ENCODE results near the gene CAPN10.
"Not testable (repeated sequence)": the region's sequence is repeated elsewhere in the genome, so short reads cannot be mapped to it uniquely, and the experiment has no call there.

CAPN10 gene

DNA sequence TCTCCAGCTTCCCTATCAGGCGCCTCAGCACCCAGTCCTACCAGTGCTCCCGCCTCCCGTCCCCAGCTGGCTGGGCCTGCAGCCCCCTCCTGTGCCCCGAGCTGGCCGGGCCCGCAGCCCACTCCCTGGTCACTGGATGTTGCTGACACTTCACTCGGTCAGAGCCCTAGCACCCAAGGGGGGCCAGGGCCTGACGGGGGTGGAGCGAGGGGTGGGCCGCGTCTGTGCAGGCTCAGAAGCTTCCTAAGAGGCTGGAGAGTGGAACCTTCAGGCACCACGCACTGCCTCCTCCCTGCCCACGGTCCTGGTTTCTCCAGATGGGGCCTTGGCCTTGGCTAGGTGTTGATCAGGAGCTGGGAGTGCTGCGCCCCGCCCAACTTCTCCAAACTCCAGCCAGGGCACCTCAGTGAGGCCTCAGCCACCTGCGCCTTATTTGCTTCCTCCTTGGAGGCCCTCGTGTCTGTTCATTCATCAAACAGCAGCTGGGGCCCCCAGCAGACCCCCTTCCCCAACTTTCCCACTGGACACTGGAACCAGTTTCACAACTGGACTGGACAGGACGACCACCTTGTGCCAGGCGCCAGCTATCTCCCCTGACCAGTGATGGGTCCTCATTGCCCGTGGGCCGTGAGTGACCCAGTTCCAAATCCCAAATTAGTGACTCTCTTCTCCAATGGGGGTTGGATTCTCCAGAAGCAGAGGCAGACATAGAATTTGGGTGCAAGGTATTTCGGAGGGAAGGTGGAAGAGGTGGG is 16.7 kb downstream of the CAPN10 start:
- peak; percentile 27 for DNase-seq (ENCODE audit: low spot score)

DNA sequence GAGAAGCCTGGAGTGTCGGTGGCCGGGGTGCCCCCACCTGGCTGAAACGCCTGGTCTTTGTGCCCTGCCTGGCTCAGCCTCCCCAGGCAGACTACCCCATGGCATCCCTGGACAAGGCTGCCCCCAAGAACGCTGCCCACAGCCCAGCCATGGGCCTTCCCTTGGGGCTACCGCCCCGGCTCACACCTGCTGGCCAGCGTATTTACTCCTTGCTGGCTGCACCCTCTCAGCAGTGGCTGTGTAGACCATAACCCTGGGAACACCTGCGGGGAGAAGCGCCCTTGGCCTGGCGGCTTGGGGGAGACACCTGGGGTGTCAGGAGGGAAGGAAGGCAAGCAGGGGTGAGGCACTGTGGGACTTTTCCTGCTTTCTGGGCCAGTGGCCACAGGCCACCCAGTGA is 17.3 kb downstream of the CAPN10 start:
- peak; percentile 24 for DNase-seq (ENCODE audit: low spot score)

DNA sequence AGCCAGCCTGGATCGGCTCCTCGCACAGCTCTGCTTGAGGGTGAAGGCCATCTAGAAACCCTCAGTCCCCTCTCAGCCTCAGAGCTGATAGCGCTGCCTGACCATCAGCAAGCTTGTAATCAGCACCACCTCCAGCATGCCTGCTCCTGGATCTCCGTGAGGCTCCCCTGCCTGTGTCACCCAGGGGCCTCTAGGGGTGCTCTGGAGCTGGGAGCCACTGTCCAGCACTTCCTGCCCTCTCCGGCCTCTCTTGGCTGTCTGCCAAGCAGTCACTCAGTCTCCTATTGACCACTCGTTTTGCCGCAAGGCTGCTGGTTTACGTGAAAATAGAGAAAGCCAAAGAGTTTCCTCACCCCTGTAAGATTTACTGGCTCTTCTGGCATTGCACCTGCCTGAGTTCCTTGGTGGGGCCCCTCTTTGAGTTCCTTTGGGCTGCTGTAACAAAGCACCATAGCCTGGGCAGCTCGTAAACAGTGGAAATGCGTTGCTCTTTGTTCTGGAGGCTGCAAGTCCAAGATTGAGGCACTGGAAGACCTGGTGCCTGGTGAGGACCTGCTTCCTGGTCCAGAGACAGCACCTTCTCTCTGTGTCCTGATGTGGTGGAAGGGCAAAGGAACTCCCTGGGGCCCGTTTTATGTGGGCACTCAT is 17.9 kb downstream of the CAPN10 start:
- peak; percentile 49 for DNase-seq (ENCODE audit: low spot score)

DNA sequence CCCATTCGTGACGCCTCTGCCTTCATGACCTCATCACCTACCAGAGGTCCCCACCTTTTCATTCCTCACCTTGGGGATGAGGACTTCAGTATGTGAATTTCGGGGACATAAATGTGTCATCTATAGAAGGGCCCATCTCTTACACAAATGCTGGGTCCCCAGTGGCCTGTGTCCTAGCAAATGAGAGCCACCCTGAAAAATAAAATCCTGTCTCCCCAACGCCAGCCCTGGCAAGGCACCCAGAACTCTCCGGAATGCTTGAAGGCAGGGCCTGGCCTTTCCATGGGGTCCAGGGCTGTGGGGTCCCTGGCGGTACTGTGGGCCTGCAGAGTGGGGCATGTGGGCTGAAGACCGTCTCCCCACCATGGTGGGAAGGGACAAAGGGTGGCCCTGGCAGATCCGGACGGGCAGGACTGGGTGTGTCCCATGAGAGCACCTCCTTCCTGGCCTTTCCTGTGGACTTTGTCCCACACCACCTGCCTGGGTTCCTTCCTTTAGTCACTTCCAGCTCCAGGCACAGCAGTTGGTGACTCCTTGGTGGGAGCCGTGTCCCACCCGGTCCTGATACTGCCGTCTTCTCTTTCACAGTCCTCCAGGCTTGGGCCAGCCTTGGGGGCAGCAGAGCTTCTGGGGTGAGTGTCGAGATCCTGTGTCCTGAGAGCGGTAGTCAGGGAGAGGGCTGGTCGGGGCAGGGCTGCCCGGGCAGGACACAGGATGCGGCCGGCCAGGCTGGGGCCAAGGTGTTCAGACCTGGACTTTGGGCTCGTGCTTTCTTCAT is 18.6 kb downstream of the CAPN10 start:
- peak; percentile 22 for DNase-seq (ENCODE audit: low spot score)

DNA sequence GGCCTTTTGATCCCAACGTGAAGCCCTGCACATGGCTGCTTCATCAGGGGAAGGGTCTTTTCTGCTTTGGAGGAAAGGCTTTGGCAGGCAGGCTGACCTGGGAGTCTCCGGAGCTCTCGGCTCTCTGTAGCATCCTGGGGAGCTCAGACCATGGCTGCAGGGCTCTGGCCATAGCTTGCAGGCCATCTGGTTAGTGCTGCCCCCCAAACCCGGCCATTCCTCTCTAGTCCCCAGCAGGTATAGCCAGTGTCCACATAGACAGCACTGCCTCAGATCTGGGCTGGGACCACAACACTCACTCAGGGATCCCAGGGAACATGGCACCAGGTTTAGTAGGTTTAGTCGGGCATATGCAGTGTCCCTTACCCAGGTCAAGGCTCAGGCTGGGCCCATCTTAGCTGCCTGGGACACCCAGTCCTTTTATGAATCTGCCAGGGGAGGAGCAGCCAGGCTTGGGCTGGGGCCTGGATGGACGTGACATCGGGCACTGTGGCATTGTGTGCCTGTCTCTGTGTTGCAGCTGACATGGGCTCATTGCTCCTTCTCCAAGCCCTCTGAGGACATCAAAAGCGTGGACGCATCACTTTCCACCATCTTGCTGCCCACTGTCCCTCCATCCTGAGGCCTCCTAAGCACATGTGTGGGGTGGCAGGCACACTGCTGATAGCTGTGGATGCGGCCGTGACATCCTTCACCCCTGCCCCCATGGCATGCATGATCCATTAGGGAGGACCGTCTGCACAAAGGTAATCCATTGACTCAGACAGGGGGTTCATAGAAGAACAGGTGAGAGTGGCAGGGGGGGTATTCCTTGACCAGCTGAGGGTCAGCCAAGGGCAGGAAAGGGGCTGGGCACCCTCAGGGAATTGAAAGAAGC is 19.6 kb downstream of the CAPN10 start:
- peak; percentile 10 for DNase-seq (ENCODE audit: low spot score)

DNA sequence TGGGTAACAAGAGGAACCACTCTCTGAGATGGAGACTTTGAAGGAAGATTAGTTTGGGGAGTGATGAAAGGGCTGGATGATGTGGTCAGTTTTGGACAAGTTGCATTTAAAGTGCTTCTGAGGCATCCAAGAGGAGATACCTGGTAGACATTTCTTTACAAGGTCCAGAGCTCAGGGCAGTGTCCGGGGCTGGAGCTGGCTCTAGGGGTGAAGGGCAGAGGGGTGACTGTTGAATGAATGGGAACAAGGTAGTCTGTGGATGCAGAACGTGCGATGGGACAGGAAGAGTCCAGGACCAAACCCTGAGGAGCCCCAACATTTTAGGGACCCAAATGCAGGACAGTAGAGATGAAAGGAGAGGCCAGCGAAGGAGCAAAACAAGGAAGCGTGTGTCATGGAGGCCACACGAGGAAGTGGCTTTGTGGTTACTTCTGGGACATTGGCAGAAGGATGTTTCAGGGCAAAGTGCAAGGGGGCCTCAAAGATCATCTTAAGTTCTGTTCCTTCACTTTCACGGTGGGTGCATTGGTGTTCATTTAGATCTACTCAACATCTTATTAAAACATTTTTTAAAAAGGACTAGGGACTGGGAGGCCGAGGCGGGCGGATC is 25.2 kb downstream of the CAPN10 start:
- DNase-seq (ENCODE audit: low spot score) = no peak

DNA sequence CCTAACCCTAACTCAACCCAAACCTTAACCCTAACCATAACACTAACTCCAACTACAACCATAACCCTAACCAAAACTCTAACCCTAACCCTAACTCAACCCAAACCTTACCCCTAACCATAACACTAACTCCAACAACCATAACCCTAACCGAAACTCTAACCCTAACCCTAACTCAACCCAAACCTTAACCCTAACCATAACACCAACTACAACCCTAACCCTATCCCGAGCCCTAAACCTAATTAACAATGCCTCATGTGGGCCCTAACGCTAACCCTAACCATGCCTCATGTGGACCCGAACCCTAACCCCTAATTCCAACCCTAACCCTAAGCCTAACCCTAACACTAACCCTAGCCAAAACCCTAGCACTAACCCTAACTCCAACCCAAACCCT is 27.2 kb downstream of the CAPN10 start:
- DNase-seq (ENCODE audit: low spot score) = no peak

DNA sequence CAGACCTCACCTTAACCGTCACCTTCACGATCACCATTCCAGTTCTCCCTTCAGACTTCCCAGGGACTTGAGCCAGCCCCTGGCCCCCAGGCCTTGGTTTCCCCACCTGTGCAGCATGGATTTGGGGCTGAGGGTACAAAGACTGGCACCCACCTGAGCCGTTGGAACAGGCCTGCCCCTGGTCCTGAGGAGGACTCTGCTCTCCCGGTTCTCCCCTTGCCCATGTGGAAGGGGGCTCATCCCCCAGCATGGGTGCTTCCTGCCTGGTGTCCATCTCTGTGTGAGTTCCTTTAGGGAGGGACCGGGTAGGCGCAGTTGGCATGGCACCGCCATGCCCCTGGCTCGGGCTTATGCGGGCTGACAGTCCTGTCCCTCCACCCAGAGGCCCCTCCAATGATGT is 27.9 kb downstream of the CAPN10 start:
- DNase-seq (ENCODE audit: low spot score) = no peak

DNA sequence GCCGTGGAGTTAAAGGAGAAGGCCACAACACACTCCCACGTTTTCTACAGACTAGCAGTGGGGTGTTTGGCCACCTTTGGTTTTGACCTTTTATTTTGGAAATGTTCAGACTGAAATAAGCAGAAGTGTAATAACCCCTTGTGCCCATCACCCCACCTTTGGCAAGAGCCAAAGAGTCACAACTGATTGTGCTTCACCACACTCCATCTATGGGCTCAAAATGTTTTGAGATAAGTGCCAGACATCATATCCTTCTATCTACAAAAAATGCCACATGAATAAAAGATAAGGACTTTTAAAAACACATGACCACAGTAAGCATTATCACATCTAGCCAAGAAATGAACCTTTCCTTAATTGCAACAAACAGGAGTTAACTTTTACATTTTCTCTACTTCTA is 28.9 kb downstream of the CAPN10 start:
- DNase-seq (ENCODE audit: low spot score) = no peak

DNA sequence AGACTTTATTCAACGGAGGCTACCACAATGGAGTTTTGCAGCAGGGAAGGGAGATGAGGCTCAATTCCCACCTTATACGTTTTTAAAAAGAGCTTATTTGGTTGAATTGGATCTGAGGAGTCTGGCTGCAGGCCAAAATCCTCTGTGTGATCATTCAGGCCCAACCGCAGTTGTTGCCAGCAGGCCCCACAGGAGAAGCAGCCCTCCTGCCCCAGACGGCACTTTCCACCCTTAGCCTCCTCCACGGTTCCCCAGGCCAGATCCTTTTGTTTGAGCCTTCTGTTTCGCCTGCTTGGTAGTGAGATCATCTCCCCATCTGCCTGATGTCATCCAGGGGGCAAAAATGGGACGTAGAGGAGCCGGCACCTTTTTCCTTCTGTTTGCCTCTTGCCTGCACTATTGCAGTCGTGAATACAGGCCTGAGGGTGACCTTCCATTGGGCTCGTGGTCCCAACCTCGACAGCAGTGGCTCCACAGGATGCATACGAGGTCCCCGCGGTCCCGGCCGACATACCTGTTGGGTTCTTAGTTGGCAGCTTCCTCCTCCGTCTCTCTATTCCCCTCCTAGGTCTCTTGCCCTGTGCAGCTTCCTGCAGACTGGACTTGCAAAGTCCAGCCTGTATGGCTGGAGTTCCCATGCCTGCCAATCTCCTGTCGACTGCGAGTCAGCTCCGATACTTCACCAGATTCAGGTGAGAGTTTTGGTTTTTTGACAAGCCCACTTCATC is 29.4 kb downstream of the CAPN10 start:
- DNase-seq (ENCODE audit: low spot score) = no peak

DNA sequence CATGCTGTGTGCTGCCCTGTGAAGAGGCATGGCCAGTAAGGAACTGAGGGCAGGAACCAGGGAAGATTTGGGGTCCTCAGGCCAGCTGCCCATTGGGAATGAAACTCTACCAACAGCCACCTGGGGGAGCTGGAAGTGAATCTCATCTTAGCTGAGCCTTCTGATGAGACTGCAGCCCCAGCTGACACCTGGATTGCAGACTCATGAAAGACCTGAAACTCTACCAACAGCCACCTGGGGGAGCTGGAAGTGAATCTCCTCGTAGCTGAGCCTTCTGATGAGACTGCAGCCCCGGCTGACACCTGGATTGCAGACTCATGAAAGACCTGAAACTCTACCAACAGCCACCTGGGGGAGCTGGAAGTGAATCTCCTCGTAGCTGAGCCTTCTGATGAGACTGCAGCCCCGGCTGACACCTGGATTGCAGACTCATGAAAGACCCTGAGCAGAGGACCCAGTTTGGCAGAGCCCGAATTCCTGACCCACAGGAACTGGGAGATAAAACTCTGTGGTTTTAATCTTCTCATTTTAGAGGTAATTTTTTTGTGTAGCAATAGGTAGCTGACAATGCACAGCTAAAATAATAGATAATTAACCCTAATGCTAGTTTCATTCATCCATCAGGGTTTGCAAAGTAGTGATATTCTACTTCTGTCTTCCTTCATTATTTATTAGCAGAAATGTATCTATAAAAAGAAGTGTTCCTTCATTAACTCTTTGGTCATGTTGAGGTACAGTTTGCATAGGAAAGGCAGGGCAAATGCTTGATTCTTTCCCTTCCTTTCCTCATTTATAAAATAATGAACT is 30.5 kb downstream of the CAPN10 start:
- not testable (repeated sequence) for DNase-seq (ENCODE audit: low spot score)

DNA sequence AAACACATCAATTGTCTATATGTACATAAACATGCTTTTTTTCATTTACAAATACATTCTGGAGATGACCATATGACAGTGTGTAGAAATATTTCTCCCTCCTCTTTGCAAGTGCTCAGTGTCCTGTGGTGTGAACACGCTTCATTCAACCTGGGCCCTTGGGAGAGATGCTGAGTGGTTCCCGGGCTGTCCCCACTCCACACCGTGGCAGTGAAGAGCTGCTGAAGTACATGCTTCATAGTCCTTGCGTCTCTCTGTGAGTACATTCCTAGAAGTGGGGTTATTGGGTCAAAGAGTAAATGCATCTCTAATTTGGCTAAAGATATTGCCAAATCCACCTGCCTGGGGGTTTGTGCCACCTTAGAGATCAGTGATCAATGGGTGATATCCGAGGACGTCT is 32.2 kb downstream of the CAPN10 start:
- DNase-seq (ENCODE audit: low spot score) = no peak

DNA sequence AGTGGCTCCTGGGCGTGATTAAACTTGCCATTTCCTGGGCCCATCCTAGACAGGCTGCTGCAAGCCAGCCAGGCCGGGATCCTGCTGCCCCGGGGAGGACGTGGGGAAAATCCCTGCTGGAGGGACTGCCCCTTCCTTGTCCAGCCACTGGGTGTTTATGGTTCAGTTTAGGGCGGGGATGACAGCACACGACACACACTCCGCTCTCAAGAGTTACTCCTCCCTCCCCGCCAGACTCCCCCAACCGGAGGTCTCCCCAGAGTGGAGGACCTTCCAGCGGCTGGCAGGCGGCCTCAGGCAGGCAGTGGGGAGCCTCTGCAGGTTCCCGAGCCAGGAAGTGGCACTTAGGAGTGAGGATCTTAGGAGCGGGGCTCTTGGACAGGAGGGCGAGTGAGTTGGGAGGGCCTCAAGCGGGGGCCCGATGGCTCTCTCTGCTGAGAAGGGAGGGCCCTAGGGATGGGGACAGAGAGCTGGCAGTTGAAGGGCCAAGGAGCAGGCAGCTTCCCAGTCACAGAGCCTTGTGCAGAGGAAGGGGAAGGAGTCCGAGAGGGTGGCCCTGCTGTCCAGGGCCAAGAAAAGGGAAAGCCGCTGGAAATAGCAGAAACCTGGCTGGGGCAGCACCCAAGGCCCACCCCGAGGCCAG is 33.1 kb downstream of the CAPN10 start:
- no peak for DNase-seq (ENCODE audit: low spot score)

DNA sequence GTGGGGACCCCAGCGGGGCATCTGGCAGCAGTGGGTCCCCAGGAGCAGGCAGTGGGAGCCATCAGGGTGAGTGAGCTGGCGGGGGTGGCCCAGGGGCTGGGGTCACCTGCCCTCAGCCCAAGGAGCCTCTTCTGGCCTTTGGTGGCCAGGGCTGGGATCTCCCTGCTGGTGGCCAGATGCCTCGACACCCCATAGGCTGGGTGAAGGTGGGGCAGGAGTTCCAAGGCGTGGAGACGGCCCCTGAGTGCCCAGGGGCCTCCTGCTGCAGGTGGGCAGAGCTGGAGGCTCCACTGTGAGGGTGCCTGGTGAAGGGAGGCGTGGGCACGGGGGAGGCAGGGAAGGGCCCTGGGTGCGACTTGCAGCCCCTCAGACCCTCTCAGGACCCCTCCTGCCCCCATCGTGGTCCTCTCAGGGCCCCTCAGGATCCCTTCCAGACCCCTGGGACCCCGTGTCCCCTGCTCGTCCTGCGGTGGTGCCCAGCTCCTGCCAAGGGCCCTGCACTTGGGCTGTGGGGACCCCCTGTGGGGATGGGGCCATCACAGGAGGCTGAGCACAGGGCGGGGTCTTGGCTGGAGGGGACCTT is 33.7 kb downstream of the CAPN10 start:
- no peak for DNase-seq (ENCODE audit: low spot score)

DNA sequence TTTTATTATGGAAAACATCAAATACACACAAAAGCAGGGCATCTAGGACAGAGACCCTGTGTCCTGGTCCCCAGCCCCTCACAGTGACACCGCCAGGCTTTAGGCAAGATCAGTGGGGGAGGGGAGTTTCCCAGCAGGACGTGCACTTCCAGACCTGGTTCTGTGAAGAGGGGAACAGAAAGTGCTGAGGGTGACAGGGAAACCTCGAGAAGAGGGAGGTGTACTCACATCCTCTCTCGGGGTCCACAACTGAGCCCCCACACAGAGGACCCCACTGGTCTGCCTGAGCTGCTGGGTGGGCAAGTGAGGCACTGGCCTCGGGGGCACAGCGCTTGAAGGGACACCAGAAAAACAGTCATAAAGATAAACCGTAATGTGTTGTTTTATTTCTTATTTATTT is 34.3 kb downstream of the CAPN10 start:
- no peak for DNase-seq (ENCODE audit: low spot score)

DNA sequence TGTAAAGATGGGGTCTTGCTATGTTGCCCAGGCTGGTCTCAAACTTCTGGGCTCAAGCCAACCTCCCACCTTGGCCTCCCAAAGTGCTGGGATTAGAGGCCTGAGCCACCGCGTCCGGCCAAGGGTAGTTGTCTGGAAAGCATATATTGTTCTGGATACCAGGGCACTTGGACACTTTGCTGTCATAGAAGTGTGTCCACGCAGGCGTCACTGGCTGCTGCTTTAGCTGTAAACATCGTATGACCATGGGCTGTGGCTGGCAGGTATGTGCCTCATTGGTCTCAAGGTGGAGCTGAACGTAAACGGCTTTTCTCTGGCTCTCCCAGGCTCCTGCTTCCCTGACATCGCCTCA is 35.5 kb downstream of the CAPN10 start:
- DNase-seq (ENCODE audit: low spot score) = no peak

DNA sequence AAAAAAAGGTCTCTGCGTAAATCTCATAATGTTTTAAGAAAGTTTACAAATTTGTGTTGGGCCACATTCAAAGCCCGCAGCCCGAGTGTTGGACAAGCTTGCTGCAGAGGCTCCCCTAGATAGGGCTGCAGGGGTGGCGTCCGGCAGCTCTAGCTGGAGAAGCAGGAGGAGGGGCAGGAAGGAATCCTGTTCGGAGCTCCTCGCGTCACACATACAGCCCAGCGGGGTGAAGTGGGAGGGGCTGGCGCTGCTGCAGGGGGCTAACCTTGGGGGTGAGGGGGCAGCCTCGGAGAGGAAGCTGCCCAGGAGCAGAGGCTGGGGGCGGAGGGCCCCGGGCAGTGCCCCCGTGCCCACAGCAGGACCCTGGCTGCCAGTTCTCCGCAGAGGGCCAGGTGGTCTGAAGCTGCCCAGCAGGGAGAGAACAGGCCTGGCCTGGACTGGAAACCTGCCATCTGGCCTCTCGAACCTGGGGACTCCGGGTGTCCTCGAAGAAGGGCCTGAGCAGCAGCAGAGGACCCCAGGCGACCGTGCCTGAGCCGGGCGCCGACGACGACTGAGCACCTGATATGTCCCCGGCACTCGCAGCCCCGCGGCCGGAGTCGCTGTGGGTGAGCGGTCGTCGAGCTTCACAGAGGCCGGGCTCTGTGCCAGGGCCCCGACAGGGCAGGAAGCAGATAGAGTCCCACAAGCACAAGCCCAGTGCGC is 36.1 kb downstream of the CAPN10 start:
- no peak for DNase-seq (ENCODE audit: low spot score)

DNA sequence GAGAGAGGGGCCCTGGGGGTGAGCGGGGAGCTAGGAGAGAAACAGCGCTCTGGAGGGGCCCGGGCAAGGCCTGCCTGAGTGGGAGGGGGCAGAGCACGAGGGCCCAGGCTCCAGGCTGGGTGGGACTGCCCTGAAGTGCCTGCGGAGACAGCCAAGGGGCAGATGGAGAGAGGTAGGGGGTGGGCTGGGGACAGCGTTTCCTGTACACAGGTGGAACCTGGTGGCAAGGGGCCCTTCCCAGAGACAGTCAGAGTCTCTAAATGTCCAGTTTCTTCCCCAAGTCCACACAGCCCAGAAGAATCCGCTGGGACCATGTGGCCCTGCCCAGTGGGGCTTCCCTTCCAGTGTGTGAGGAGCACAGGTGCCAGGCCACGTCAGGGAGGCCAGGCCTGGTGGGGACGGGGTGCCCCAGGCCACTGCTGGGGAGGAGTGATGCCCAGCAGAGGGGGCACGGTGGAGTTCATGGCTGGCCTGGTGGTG is 37.0 kb downstream of the CAPN10 start:
- no peak for DNase-seq (ENCODE audit: low spot score)
